RPMI7951 (cell line): ENCODE data around the gene ZFYVE1. TPM values are rescaled to one million over a fixed set of nuclear protein-coding genes. Genes with fewer than 3 reads are reported as not detected.
"Not testable (repeated sequence)": the region's sequence is repeated elsewhere in the genome, so short reads cannot be mapped to it uniquely, and the experiment has no call there.

Experiments
- DNase-seq: peaks from one replicate; pipeline ENCODE4 v3.0.0-alpha.2; 2012; ENCODE audit warnings: low read depth
- total RNA-seq: library from RNA; depleted of rRNA; stranded (reverse); fragments of >200 nt; shearing (Covaris generic); gene quantifications from 2 replicates; pipeline ENCODE4 v1.2.3, GENCODE V29; 2014

The ZFYVE1 gene
- total RNA-seq, 1 experiment from 2014 or later: 8.1 TPM

DNA sequence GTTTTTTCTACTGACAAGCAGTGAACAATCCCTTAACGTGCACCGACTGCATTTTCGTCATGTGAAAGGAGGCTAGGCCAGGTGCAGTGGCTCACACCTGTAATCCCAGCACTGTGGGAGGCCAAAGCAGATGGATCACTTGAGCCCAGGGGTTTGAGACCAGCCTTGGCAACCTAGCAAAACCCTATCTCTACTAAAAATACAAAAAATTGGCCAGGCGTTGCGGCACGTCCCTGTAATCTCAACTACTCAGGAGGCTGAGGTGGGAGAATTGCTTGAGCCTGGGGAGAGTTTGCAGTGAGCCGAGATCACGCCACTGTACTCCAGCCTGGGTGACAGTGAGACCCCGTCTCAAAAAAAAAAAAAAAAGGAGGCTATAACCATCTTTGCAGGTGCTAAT is 22.3 kb downstream of the ZFYVE1 start:
- not testable (repeated sequence) for DNase-seq

- no peak for DNase-seq
Observed at GRCh38 chr14:73003681-73004080, 23.2 kb downstream of the ZFYVE1 start.

DNA sequence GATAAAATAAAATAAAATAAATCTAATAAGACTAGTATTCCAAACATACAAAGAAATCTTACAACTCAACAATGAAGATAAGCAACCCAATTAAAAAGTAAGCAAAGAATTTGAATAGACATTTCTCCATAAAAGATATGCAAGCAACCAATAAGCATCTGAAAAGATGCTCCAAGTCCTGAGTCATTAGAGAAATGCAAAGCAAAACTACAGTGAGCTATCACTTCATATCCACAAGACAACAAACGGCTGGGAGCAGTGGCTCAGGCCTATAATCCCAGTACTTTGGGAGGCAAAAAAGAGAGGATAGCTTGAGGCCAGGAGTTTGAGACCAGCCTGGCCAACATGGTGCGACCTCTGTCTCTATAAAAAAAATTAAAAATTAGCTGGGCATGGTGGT is 26.8 kb downstream of the ZFYVE1 start:
- DNase-seq: no peak

GRCh38 chr14:72999316-72999715 is 27.6 kb downstream of the ZFYVE1 start:
- no peak for DNase-seq

- no peak for DNase-seq
Observed at GRCh38 chr14:72998252-72998903, 28.5 kb downstream of the ZFYVE1 start.

GRCh38 chr14:72996916-72997315 is 30.0 kb downstream of the ZFYVE1 start:
- no peak for DNase-seq

- DNase-seq: no peak
Observed at GRCh38 chr14:72990171-72990570, 36.7 kb downstream of the ZFYVE1 start.

DNA sequence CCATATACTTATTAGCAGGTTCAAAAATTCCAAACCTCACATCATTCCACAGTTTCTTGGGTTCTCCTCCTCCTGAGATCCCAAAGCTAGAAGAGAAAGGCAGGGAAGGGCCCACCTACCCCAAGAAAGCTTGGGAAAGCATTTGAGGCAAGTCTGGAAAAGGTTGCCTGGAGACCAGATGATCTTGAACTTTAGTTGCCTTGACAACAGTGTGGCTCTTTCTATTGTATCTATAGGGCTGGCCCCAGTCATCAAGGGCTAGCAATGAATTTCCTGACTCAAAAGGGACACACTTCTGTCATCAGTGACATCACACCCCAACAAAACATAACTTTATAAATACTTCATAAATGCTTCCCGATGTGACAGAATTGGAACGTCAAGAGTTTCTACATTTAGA is 40.0 kb downstream of the ZFYVE1 start:
- no peak for DNase-seq

- DNase-seq: no peak
Observed at GRCh38 chr14:72986214-72986613, 40.7 kb downstream of the ZFYVE1 start.

DNA sequence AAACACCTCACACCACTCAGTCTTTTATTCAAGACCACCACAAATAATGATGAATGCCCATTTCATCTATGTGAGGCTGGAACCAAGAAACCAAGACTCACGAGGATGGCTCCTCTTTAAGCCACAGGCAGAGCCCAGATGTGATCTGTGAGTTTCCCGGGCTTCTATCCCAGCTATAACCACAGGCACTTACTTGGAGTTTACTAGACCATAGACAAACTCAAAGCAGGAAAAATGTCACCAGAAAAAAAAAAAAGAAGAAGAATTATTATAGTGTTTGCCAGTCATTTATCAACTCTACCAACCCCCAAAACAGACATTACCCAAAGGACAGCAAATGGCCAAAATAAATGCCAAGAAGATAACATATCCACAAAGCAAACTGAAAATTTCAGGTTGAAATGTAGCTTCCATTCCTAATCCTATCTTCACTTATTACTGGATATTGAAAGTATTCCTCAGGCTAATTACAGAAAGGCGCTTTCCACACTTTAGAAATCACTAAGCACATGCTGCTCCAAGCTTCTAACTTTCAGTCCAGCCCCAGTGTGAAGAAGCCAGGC is 44.7 kb downstream of the ZFYVE1 start:
- DNase-seq: no peak

DNA sequence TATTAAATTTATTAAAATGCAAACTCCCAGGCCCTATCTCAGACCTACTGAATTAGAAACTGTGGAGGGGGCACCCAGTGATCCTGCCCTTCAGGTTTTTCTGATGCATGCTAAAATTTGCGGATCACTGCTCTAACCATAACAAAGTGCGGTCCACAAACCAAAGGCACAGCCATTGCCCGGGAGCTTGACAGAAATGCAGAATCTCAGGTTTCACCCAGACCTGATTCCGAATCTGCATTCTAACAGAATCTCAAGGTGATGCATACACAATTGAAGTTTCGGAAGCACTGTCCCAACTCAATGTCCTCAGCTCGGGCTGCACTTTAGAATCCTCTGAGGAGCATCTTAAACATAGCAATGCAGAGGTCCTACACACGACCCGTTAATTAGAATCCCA is 46.0 kb downstream of the ZFYVE1 start:
- DNase-seq: no peak

DNA sequence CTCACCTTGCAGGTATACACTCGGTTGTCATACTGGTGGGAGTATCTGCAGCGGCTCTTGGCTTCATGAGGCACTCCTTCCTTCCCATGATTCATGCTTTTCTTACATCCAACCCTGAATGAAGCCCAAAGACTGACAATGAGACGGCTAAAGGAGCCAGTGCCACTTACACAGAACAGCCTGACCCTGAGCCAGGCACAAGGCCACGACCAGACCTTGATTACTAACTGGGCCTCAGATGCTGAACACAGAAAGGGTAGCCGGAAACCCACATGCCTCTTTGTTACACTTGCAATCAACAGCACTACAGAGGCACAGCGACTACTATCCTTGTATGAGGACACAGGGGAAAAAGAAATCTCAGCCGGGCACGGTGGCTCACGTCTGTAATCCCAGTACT is 48.0 kb downstream of the ZFYVE1 start:
- DNase-seq: no peak

DNA sequence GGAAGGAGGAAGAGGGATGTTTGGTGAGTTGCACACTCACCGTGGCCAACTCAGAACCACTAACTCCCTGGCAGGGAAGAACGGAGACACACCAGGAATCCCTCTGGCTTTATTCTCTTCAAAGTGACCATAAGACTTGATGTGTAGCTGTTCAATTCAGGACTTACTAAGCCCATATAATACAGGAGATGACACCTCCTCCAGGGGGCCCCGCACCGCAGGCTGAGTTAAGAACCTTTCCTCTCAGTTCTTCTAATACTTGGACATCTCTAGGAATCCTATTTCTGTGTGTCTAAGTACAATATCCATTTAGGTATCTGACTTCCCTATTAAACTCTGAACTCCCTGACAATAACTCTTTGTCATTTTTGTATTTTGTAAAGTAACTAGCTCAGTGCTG is 51.1 kb downstream of the ZFYVE1 start:
- DNase-seq: no peak

DNA sequence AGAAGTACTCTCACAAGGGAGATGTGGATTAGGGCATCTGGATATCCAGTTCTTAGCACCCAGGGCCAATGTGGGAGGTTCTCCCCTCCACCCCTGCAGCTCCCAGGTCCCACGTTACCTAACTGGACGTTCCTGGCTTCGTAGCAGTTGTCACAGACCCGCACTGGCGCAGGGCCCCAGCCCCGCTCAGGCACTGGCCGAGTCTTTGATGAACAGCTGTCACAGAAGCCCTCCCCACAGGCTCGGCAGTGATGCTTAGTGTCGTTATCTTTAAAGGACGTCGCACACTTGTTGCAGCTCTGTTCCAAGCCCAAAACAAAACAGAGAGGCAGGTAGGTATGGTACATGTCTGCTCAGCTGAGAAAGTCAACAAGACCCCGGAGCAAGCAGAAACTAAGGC is 52.2 kb downstream of the ZFYVE1 start:
- DNase-seq: no peak

DNA sequence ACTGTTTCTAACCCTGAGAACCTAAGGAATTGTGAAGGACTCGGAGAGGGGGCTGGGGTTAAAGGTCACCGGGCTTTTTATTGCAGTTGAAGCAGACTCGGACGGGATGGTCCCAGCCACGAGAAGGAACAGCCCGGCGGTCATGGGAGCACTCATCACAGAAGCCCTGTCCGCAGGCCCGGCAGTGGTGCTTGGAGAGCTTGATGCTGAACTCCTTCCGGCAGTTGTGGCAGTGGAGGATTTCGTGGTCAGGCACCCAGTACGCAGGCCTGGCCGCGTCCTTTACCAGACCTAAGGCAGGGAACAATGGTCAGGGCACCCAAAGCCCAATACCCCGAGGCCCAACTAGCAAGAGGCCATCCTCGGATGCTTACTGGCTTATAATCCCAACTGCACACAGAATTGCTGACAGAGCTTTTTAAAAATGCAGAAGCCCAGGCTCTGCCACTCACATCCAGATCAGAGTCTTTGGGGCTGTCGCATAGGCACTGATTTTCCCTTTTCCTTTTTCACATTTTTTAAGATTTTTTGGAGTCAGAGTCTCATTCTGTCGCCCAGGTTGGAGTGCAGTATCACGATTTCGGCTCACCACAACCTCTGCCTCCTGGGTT is 56.0 kb downstream of the ZFYVE1 start:
- DNase-seq: no peak

GRCh38 chr14:72970058-72970630 is 56.8 kb downstream of the ZFYVE1 start:
- no peak for DNase-seq

DNA sequence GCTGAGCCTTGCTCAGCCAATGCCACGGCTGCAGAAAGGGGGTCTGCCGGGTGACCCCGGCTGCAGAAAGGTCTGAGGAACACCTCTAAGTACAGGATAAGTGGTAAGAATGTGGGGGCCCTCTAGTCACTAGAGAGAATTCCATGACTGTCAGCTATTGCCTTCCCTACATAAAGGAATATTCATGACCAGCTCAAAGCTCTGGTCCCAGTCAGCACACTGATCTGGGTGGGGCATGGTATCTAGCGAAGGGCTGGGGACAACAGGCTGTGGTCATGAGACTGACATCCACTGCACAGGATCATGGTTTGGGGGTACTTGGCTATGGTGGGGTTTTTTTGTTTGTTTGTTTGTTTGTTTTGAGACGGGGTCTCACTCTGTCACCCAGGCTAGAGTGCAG is 58.6 kb downstream of the ZFYVE1 start:
- DNase-seq: no peak

GRCh38 chr14:72966038-72966437 is 60.9 kb downstream of the ZFYVE1 start:
- DNase-seq: no peak

- DNase-seq: peak; percentile 61
Observed at GRCh38 chr14:72965249-72965648, 61.7 kb downstream of the ZFYVE1 start.

- DNase-seq: peak; percentile 82
Observed at GRCh38 chr14:72962829-72963312, 64.0 kb downstream of the ZFYVE1 start.

GRCh38 chr14:72962336-72962754 is 64.6 kb downstream of the ZFYVE1 start:
- DNase-seq: peak; percentile 55

- peak; percentile 53 for DNase-seq
Observed at GRCh38 chr14:72961579-72962335, 65.1 kb downstream of the ZFYVE1 start.
